ENCODE measurements around the gene NAA15.
"Not testable (repeated sequence)": the region's sequence is repeated elsewhere in the genome, so short reads cannot be mapped to it uniquely, and the experiment has no call there.

The NAA15 gene

DNA sequence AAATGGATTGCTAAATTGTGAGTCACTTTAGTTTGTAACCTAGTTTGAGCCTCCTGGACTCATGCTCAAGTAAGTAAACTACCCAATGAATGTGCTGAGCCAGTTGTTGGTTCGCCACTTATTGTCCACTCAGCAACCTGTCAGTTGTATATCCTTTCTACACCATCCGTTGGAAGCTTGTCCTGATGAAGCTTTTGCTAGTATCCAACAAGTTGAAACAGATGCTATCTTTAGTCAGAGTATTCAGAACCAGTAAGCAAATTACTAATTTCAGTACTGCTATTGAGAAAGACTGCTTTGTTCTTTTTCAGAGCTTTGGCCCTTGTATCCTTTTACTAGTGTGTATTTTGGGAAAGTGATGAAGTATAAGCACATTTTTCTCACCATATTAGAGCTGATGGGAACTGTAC lies 4.3 kb upstream of the NAA15 start:
- DNase-seq (ENCODE audit: low read depth in 3 of 3), result no peak

DNA sequence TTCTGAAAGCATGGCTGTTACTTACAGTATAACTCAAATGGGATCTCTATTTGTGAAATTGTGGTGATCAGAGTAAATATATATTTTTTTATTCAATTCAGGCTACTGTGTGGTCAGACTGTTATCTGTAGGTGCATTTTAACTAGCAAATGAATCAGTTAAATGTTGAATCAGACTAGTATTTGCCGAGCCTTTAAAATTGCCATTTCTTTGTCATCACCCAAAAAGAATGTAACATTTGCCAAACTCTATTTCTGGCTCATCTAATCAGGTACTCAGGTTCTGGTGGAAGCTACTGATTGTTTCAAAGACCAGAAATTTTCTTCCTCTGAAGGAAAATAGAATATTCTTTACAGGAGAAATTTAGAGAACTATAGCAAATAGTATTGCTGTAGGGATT lies 1.8 kb upstream of the NAA15 start:
- no peak for DNase-seq (ENCODE audit: low read depth in 3 of 3)

DNA sequence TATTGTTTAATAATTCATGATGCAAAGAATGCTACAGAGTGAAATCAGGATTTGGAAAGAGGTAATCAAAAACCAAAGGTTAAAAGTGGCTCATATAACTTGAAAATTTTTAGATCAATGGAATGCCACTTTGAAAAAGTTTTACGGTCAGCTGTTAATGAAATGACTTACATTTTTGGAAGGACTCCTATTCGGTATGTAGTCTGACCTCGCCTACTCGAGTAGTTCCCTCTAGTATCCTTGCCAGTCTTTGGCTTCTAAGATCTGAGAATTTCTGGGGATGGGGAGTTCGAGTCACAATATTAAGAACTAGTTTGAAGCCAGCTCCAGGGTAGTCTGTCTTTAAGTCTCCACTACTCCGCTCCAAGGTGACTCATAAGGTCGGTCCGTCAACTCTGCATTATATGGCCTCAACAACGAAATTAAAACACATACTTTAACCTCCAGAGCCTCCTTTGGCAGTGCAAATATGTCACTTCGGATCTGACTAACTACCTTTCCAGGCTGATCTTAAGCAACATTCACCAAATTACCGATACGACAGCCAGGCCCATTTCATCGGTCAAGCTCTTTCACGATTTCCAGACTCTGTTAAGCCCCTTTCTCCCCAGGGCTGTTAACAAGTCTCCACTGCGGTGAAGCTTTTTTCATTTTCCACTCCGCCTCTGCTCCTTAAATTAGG lies 733 bp upstream of the NAA15 start:
- peak in 1 of 3 donors; percentile 7 for DNase-seq (ENCODE audit: low read depth in 3 of 3)

DNA sequence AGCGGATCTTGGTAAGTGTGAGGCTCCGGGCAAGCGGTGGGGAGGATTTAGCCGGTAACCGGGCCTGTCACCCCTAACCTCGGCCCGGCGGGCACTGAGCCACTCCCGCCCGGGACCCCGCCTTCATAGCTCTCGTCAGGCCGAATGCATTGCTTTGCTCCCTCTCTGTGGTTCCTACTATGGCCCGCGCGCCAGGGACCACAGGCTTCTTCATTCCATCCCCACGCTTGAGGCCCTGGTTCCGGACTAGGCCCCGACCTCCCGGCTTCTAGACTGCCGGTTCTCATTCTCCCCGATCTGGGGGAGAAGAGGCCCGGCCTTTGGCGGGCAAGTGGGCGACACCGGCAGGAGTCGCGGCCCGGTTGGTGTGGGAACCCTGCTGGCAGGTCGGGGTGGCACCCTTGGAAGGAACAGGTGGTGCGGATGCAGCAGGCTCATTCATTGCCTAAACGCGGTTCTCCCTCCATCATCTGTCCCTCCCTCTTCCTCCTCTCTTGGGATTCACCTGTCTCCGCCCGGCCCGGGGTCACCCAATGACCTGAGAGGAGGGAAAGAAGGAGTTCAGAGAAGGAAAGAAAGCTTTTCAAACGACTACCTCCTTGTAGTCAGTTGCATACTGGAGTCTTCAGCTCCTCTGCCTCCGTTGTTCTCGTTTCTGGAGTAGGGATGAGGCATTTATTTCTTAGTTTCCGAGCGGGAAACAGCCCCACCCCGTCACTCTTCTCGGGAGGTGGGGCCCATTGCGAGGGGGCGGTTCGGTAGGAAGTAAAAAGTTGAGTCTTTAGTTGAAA lies 711 bp downstream of the NAA15 start, which contains the start of gene NDUFC1:
TSS of gene NDUFC1 (minus strand) at position 657 of the 791 bp plus-strand sequence. CDS start 6,679 bp downstream, outside the sequence.
- peak in 2 of 3 donors; percentile 44 to 70 for DNase-seq (ENCODE audit: low read depth in 3 of 3)

DNA sequence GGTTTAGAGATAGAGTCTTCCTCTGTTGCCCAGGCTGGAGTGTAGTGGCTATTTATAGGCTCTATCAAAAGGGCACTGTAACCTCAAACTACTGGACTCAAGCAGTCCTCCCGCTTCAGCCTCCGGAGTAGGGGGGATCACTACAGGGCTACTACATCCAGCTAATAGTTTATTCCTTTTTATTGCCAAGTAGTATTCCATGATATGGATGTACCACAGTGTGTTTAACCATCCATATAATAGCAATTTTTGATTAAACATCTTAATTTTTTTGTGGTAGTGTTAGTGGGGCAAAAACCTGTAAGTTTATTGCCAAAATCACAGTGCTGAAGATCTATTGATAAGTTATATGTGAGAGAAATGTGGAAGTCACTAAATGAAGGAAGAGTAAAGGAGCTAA lies 3.6 kb downstream of the NAA15 start:
- no peak for DNase-seq (ENCODE audit: low read depth in 3 of 3)

DNA sequence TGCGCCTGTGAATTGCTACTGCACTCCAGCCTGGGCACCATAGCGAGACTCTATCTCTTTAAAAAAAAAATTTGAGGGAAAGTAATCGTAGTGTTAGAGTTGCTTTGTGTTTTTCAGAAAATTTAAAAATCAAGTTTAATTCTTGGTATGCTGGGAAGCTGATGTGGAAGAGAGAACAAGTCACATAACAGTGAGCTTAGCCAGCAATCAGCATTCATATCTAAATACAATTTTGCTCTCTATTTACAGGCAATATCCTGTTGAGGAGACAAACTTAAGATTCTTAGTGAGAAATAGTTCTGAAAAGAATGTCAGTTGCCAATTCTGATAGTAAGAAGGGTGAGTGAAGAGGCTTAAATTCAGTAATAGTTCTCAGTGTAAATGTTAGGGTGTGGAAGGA lies 10.6 kb downstream of the NAA15 start:
- no peak for DNase-seq (ENCODE audit: low read depth in 3 of 3)

DNA sequence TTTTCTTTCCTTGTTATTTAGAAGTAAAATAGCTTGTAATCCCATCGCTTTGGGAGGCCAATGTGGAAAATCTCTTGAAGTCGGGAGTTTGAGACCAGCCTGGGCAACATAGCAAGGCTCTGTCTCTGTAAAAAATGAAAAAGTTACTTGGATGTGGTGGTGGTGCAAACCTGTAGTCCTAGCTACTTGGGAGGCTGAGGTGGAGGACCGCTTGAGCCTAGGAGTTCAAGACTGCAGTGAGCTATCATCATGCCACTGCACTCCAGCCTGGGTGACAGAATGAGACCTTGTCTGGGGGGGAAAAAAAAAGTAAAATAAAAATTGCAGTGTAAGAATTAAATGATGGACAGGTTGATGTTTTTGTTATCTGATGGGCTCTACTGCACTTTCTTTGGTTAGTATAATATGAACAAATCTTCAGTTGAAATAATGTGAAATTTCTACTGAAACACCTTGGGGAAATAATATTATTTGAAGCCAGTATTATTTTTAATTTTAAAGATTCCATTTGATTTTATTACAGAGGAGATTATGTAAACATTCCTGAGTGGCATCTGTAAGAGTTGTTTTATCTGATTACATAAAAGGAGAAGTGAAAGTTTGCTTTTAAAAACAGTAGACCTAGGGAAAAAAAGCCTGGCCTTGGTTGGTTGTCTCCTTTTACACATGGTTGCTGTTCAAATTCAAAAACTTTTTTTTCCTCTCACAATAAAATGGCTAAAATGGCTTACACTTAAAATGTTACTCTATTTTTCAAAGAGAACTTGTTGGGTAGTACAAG lies 11.4 kb downstream of the NAA15 start:
- no peak for DNase-seq (ENCODE audit: low read depth in 3 of 3)

DNA sequence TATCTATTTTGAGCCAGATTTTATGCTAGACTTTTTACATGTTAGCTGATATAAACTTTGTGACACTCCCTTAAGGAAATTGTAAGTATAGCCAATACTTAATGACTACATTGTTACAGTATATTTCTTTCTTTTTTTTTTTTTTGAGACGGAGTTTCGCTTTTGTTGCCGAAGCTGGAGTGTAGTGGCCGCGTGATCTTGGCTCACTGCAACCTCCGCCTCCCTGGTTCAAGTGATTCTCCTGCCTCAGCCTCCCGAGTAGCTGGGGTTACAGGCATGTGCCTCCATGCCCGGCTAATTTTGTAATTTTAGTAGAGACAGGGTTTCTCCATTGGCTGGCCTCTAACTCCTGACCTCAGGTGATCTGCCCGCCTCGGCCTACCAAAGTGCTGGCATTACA lies 12.1 kb downstream of the NAA15 start:
- not testable (repeated sequence) for DNase-seq (ENCODE audit: low read depth in 3 of 3)

DNA sequence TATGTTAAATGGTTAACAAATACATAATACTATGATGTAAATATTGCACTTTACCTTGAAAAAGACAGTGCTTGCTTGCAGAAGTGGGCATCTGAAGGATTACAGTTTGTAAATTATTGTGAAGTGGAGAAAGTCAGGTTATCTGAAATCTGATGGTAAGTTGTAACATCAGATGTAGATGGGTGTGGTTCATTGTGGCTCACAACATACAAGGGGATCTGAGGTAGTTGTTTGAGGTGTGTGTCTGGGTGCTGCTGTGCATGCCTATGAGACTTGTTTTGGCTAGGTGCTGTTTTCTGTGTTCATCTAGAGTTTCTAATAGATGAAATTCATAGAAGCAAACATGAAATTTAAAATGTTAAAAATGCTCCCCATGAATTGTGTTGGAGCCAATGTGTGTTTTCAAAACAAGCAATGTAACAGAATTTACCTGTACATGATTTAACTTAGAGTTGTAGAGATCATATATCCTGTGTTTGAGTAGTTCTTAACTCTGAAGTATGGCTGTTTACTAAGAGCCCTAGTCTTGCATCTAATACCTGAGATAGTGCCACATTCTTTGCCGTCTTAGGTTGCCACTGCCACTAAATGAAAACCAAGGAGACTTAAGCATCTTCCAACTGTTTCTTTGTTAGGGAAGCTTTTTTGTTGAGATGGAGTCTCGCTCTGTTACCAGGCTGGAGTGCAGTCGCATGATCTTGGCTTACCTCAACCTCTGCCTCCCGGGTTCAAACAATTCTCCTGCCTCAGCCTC lies 12.9 kb downstream of the NAA15 start:
- DNase-seq (ENCODE audit: low read depth in 3 of 3), result no peak

DNA sequence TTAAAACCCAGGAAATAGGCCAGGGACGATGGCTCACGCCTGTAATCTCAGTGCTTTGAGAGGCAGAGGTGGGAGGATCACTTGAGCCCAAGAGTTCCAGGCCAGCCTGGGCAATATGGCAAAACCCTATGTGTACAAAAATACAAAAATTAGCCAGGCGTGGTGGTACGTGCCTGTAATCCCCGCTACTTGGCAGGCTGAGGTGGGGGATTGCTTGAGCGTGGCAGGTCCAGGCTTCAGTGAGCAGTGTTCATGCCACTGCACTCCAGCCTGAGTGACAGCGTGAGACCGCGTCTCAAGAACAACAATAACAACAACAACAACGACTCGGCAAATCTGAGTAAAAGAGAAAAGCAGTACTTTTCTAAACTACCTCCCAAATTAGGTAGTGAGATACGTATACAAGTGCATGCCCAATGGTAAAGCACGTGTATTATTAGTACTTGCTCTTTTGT lies 13.9 kb downstream of the NAA15 start:
- no peak for DNase-seq (ENCODE audit: low read depth in 3 of 3)

DNA sequence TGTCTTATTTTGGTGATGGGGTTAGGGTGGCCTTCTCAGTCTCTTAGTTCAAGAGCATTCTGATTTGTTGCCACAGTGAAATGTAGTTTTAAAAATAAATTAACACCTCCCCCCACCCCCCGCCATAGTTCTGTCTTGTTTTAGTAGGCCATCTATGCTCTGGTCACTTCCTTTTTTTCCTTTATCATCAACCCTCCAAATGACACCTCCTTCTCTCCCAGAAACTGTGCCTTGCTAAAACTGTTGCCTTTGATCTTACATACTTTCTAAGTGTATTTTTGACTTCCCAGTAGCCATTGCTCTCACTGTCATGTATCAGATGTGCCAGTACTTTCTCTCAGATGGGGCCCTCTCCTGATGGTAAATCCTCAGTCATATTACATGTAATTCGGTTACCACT lies 15.4 kb downstream of the NAA15 start:
- no peak for DNase-seq (ENCODE audit: low read depth in 3 of 3)

DNA sequence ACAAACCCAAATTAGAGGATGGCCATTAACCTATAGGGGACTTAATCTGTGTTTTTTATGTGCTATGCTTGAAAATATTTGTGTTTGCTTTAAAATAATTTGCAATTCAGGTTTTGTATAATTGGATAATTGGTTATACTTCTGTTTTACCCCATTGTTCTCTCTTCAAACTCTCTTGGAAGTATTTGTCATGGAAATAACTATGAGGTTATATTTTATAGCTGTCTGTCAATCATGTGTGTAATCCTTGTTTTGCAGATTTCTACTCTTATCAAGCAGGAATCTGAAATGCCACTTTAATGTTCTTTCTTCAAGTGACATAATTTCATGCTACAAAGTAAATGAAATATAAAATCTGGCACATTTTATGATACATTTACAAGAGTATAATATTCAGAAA lies 16.3 kb downstream of the NAA15 start:
- DNase-seq (ENCODE audit: low read depth in 3 of 3), result no peak

DNA sequence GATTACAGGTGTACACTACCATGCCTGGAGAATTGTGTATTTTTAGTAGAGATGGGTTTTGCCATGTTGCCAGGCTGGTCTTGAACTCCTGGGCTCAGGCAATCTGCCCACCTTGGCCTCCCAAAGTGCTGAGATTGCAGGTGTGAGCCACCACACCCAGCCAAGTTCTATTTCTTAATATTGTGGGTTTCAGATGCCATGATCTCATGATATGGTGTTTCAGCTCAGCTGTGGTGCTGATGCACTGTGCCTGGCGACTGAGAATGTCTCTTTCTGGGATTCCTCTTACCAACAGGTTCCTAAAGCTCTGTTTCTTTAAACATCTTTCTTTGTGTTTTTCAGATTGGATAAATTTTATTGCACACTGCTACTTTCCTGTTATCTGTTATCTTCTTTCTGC lies 18.3 kb downstream of the NAA15 start:
- no peak for DNase-seq (ENCODE audit: low read depth in 3 of 3)

DNA sequence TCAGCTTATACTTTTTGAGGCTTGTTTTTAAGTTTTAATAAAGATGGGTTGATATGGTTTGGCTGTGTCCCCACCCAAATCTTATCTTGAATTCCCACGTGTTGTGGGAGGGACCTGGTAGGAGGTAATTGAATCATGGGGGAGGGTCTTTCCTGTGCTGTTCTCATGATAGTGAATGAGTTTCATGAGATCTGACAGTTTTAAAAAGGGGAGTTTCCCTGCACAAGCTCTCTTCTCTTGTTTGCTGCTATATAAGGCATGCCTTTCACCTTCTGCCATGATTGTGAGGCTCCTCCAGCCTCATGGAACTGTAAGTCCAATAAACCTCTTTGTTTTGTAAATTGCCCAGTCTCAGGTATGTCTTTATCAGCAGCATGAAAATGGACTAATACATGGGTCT lies 20.8 kb downstream of the NAA15 start:
- not testable (repeated sequence) for DNase-seq (ENCODE audit: low read depth in 3 of 3)

DNA sequence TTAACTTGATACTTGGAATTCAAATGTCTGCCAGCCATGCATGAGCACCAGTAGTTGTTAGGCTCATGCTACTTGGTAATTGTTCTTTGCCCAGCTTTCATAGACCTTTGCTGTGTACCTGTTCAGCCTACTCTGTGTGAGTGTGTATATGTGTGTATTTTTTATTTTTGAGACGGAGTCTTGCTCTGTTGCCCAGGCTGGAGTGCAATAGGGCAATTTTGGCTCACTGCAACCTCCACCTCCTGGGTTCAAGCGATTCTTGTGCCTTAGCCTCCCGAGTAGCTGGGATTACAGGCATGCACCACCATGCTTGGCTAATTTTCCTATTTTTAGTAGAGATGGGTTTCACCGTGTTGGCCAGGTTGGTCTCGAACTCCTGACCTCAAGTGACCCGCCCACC lies 21.2 kb downstream of the NAA15 start:
- not testable (repeated sequence) for DNase-seq (ENCODE audit: low read depth in 3 of 3)

DNA sequence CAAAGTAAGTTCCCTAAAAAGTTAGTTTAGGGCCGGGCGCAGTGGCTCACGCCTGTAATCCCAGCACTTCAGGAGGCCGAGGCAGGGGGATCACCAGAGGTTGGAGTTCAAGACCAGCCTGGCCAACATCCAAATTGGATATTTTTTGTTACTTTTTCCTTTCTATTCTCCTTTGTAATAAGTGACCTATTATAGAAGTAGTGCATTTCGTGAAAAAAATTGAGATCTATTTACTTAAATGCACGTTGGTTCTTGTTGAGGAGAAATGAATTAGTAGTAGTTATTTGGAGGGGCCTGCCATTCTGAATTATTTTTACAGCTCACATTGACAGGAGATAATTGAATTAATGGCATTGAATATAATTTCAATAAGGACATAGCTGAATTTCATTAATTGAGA lies 23.3 kb downstream of the NAA15 start:
- no peak for DNase-seq (ENCODE audit: low read depth in 3 of 3)

DNA sequence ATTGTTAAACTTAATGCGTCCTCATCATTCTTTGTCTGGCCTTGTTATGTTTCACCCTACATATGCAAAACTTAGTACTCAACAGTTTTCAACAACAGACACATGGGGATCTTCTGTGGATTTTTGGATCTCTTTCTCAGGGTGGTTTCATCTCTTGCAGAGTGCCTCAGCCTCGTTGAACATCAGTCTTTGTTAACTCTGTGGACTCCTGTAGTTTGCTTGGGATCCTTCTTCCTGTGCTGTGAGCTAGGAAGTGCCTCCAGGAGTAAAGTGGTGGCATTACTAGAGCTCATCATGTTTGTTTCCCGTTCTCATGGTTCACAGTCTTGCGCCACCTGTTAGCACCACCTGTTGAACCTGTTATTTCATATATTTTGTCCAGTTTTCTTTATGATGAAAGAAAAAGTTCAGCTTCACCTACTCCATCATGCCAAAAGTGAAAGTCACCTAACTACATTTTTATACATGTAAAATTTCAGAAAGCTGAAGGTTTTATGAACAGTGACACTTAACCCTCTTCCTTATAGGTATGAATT lies 28.4 kb downstream of the NAA15 start:
- no peak for DNase-seq (ENCODE audit: low read depth in 3 of 3)

DNA sequence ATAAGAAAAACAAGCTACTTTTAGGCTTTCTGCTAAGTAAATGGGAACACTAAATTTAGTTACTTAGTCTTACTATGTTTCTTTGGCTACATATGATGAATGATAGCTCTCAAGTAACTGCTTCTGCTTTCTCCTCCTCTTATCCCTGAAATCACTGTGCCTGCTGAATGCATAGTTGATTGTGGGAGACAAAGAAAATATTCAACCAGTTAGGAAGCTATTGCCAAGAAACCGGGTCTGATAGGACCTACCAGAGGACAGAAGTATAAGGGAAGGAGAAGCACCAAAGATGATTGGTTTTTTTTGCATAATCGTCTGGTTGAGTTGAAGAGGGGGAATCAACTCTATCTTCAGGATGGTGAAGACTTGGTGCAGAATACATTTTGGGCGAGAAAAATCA lies 29.0 kb downstream of the NAA15 start:
- no peak for DNase-seq (ENCODE audit: low read depth in 3 of 3)

DNA sequence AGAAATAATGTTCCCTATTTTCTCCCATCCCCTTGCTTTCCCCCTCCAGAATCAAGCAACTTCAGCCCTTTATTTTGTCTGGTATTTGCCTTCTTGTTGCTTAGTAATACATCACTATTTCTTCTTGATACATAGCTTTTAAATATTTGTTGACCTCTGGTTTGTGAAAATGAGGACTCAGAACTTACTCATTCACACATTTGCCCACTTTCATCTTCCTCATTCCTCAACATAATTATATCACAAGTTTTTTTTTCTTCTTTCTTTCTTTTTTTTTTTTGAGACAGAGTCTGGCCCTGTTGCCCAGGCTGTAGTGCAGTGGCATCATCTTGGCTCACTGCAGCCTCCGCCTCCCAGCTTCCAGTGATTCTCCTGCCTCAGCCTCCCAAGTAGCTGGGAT lies 29.9 kb downstream of the NAA15 start:
- DNase-seq (ENCODE audit: low read depth in 3 of 3), result no peak

DNA sequence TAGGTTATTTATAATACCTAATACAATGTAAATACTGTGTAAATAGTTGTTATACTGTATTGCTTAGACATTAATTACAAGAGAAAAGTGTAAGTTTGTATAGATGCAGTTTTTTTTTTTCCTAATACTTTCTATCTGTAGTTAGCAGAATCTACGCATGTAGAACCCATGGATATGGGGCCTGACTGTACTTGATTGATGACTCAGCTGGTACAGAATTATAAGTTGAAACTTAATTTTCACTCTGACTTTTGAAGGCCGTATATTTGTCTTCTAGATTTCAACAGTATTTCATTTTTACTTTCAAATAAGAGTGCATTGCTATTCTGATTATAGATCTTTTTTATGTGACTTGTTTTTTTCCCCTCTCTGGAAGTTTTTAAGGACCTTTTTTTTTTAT lies 31.7 kb downstream of the NAA15 start:
- DNase-seq (ENCODE audit: low read depth in 3 of 3), result no peak

DNA sequence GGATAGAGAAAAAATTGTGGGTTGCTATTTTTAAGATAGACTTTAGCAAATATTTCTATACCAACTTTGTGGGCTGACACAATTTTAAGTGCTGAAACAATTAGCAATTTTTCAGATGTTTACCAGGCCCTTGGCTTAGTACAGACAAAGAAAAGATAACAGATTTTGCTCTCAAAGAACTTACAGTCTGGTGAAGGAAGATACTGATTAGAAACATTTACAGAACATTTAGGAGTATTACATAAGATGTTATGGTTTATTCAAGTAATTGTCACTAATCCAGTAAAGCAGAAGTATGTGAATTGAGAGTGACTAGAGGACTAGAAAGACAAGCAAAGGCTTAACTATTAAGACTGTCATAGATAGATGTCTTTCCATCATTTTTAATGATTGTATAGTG lies 36.3 kb downstream of the NAA15 start:
- no peak for DNase-seq (ENCODE audit: low read depth in 3 of 3)

Measured in stimulated activated CD4-positive, alpha-beta T cell treated with anti-CD3 and anti-CD28 coated beads, TNF-alpha, amount 100 ng/mL, for 48 hours (primary cell).